Stomach smooth muscle (tissue), 2 donors: Measurements from ENCODE around the gene MTHFD2.

ENCODE experiments used
- H3K27ac ChIP-seq: one replicate; pipeline ENCODE4 v1.7.0; 2013; ENCODE audit warnings: mild to moderate bottlenecking, low read length, inconsistent platforms
- H3K27me3 ChIP-seq, 2 donors: one replicate each; pipeline ENCODE4 v1.7.0; 2013; ENCODE audit warnings: low read length in 2 of 2; ENCODE audit not compliant: insufficient read depth in 2 of 2, control insufficient read depth in 1 of 2
- H3K36me3 ChIP-seq, 2 donors: one replicate each; pipeline ENCODE4 v1.7.0; 2013; ENCODE audit warnings: low read length in 2 of 2; ENCODE audit not compliant: control insufficient read depth in 2 of 2, insufficient read depth in 2 of 2
- H3K4me1 ChIP-seq: one replicate; pipeline ENCODE4 v1.7.0; 2013; ENCODE audit warnings: low read length; ENCODE audit not compliant: control insufficient read depth, insufficient read depth
- H3K4me3 ChIP-seq, 2 donors: one replicate each; pipeline ENCODE4 v1.7.0; 2013; ENCODE audit warnings: low read length in 2 of 2
- H3K9ac ChIP-seq, 2 donors: one replicate each; pipeline ENCODE4 v1.7.0; 2013; ENCODE audit warnings: low read length in 2 of 2, mild to moderate bottlenecking in 1 of 2
- H3K9me3 ChIP-seq, 2 donors: one replicate each; pipeline ENCODE4 v1.7.0; 2013; ENCODE audit warnings: low read length in 2 of 2; ENCODE audit not compliant: control insufficient read depth in 2 of 2
- donor health status: healthy.
- donor health status: Pancreatic carcinoma.

Gene MTHFD2

DNA sequence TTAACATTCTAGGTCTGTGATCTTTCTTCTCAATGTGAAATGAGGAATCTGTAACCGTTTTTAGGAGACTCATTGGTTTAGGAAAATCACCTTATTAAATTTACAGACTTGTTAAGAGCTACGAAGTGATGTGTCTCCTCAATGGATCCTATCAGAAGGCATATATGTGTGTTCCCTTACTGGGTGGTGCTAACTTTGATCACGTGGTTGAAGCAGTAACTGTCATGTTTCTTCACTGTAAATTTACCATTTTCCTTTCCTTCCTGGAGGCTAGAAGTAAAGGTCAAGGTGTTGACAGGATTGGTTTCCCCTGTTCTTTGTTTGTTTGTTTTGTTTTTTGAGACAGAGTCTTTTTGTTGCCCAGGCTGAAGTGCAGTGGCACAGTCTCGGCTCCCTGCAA lies 1.4 kb upstream of the MTHFD2 start:
- no peaks in the 10 kb centered on the region for H3K27me3 ChIP-seq
- H3K9ac ChIP-seq: no peak overlapping the region
- no peaks in the 10 kb centered on the region for H3K36me3 ChIP-seq
- H3K9me3 ChIP-seq: no peaks in the 10 kb centered on the region
- H3K4me3 ChIP-seq: no peak overlapping the region
- H3K27ac ChIP-seq: no peak overlapping the region
- peaks cover 15% of the 10 kb centered on the region for H3K4me1 ChIP-seq

DNA sequence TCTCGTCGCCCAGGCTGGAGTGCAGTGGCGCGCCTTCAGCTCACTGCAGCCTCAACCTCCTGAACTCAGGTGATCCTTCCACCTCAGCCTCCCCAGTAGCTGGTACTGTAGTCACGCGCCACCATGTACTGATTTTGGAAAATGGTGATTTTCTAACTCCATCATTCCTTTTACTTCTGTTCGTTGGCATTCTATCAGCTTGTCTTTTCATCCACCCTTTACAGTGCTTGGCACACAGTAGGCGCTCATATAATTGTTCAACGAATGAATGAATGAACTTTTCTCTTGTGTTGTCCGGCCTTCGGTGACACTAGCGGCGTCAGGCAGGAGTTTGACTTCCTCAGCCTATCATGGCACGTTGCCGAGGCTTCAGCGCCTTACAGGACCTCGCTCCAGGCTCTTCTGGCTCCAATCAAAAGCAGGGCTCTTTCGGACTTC lies 373 bp upstream of the MTHFD2 start:
- peak overlapping the region; percentile 70 for H3K27ac ChIP-seq
- H3K27me3 ChIP-seq: no peaks in the 10 kb centered on the region
- H3K4me3 ChIP-seq: peak overlapping the region; percentile 79 to 89
- H3K9ac ChIP-seq: peak overlapping the region in 1 of 2 donors; percentile 21
- H3K36me3 ChIP-seq: no peaks in the 10 kb centered on the region
- H3K9me3 ChIP-seq: no peaks in the 10 kb centered on the region
- peaks cover 15% of the 10 kb centered on the region for H3K4me1 ChIP-seq

DNA sequence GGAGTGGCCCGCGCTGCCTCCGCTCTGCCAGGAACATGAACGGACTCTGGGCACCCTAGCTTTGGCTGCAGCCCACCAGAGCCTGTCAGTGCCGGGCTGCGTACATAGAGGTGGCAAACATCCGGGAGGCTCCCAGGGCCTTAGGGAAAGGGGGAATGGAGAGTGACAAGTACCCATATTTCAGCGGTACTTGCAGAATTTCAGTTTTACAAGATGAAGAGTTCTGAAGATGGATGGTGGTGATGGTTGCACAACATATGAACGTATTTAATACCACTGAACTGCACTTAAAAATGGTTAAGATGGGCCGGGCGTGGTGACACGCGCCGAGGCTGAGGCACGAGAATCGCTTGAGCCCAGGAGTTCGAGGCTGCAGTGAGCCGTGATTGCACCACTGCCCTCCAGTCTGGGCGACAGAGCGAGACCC lies 873 bp downstream of the MTHFD2 start:
- H3K9ac ChIP-seq: peak overlapping the region; percentile 58 to 68
- H3K27ac ChIP-seq: peak overlapping the region; percentile 70
- peak overlapping the region; percentile 79 to 89 for H3K4me3 ChIP-seq
- no peaks in the 10 kb centered on the region for H3K36me3 ChIP-seq
- no peaks in the 10 kb centered on the region for H3K27me3 ChIP-seq
- no peaks in the 10 kb centered on the region for H3K9me3 ChIP-seq
- peaks cover 15% of the 10 kb centered on the region for H3K4me1 ChIP-seq

DNA sequence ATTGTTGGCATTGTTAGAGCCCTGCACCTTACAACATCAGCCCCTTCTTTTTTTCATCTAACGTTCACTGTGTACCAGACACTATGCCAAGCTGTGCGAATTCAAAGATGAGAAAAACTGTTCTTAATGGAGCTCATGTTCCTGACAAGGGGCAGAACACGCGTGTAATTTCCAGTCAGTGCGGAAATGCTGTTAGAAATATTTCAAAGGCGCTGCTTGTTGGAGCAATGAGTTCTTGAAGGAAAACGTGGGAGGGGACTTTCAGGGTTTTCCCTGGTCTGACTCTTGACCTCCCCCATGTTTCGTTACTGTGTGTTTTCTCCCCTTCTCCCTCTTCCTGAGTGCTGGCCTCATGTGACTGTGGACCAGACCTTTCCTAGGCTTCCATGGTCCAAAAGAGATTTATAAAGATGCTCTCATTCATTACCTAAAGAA lies 1.5 kb downstream of the MTHFD2 start:
- peaks cover 15% of the 10 kb centered on the region for H3K4me1 ChIP-seq
- no peaks in the 10 kb centered on the region for H3K9me3 ChIP-seq
- no peak overlapping the region for H3K9ac ChIP-seq
- no peaks in the 10 kb centered on the region for H3K27me3 ChIP-seq
- peak overlapping the region; percentile 79 to 89 for H3K4me3 ChIP-seq
- H3K27ac ChIP-seq: no peak overlapping the region
- no peaks in the 10 kb centered on the region for H3K36me3 ChIP-seq

GRCh38 chr2:74201196-74201595 lies 2.8 kb downstream of the MTHFD2 start:
- H3K4me3 ChIP-seq: no peak overlapping the region
- H3K36me3 ChIP-seq: no peaks in the 10 kb centered on the region
- no peak overlapping the region for H3K9ac ChIP-seq
- no peaks in the 10 kb centered on the region for H3K27me3 ChIP-seq
- no peak overlapping the region for H3K27ac ChIP-seq
- no peaks in the 10 kb centered on the region for H3K9me3 ChIP-seq
- peaks cover 15% of the 10 kb centered on the region for H3K4me1 ChIP-seq

DNA sequence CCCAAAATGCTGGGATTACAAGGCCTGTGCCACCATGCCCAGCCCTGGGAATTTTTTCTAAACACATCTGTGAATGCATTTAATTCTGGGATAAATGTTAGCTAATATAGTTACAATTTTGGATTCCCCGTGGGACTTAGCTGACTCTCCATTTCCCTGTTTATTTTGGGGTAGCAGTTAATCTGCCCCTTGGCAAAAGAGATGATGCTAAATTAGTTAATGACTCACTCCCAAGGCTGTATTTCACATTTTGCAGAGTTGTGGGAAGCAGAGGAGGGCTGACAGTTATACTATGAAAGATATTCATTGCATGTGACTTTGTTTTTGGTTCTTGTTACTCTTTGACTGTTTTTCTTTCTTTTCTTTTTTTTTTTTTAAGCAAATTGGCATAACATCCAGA lies 3.2 kb downstream of the MTHFD2 start:
- Histone ChIP-seq H3K27me3 (no peaks in the 10 kb centered on the region), H3K4me3 (no peak overlapping the region), H3K27ac (no peak overlapping the region), H3K9me3 (no peaks in the 10 kb centered on the region), H3K9ac (no peak overlapping the region), H3K36me3 (no peaks in the 10 kb centered on the region), H3K4me1 (peaks cover 15% of the 10 kb centered on the region)

- peaks cover 2% of the 10 kb centered on the region for H3K4me1 ChIP-seq
- H3K9me3 ChIP-seq: no peaks in the 10 kb centered on the region
- H3K9ac ChIP-seq: no peak overlapping the region
- H3K36me3 ChIP-seq: no peaks in the 10 kb centered on the region
- H3K27me3 ChIP-seq: no peaks in the 10 kb centered on the region
- H3K4me3 ChIP-seq: no peak overlapping the region
- H3K27ac ChIP-seq: no peak overlapping the region
Measured at GRCh38 chr2:74204436-74204835, 6.0 kb downstream of the MTHFD2 start.

- Histone ChIP-seq H3K27ac (no peak overlapping the region), H3K9ac (no peak overlapping the region), H3K9me3 (no peaks in the 10 kb centered on the region), H3K27me3 (no peaks in the 10 kb centered on the region), H3K4me3 (no peak overlapping the region), H3K36me3 (no peaks in the 10 kb centered on the region), H3K4me1 (no peaks in the 10 kb centered on the region)
Measured at GRCh38 chr2:74205113-74205512, 6.7 kb downstream of the MTHFD2 start.

- Histone ChIP-seq H3K4me1 (no peaks in the 10 kb centered on the region), H3K27me3 (no peaks in the 10 kb centered on the region), H3K4me3 (no peak overlapping the region), H3K36me3 (no peaks in the 10 kb centered on the region), H3K9ac (no peak overlapping the region), H3K27ac (no peak overlapping the region), H3K9me3 (no peaks in the 10 kb centered on the region)
Measured at GRCh38 chr2:74205596-74205995, 7.2 kb downstream of the MTHFD2 start.

DNA sequence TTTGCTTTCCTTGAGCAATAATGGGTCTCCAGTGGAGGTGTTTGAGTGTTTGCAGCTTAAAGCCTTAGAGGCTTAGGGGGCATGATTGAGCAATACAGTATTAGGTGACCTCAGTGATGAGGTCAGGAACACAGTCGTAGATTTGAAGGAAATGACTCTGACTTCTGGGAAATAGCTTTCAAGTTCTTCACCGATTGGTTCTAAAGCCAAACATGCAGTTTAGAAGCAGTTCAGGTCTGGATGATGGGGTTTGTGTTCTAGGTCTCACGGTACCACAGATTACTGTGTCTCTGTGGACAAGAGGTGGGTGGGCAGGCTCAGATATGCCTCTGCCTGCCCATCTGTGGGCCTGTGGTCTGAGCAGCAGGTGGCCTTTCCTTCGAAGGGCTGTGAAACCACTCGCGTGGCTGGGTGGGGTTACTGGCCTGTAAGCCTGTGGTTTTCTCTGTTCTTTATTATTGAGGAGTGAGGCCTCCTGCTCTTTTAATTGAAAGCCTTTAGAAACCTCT lies 7.8 kb downstream of the MTHFD2 start:
- Histone ChIP-seq H3K36me3 (no peaks in the 10 kb centered on the region), H3K27ac (no peak overlapping the region), H3K9ac (no peak overlapping the region), H3K4me3 (no peak overlapping the region), H3K27me3 (no peaks in the 10 kb centered on the region), H3K4me1 (no peaks in the 10 kb centered on the region), H3K9me3 (no peaks in the 10 kb centered on the region)

DNA sequence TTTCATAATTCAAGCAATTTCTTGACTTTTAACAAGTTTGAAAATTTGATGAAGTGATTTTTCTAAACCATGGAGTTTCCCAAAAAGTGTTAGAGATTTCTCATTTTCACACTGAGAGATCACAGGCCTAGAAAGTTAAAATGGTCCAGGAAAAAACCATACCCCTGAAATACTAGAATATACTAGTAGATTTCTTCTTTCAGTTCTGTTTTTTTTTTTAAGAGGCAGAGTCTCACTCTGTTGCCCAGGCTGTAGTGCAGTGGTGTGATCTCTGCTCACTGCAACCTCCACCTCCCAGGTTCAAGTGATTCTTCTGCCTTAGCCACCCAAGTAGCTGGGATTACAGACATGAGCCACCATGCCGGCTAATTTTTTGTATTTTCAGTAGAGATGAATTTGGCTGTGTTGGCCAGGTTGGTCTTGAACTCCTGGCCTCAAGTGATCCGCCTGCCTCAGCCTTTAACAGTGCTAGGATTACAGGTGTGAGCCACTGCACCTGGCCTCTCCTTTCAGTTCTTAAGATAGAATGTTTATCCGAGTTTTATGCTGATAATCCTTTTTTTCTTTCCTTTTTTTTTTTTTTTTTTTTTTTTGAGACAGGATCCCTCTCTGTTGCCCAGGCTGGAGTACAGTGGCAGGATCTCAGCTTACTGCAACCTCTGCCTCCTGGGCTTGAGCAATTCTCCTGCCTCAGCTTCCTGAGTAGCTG lies 14.4 kb downstream of the MTHFD2 start:
- Histone ChIP-seq H3K4me1 (no peaks in the 10 kb centered on the region), H3K27ac (no peak overlapping the region), H3K9me3 (no peaks in the 10 kb centered on the region), H3K36me3 (no peaks in the 10 kb centered on the region), H3K27me3 (no peaks in the 10 kb centered on the region), H3K9ac (no peak overlapping the region), H3K4me3 (no peak overlapping the region)
